Daoy (cell line): ENCODE measurements around the gene MICAL3. TPM values are rescaled to one million over a fixed set of nuclear protein-coding genes. Genes with fewer than 3 reads are reported as not detected.
"Not testable (repeated sequence)": the region's sequence is repeated elsewhere in the genome, so short reads cannot be mapped to it uniquely, and the experiment has no call there.

ENCODE experiments used
- DNase-seq: peaks from one replicate; pipeline ENCODE4 v3.0.0-alpha.2; 2015; ENCODE audit warnings: low read depth
- total RNA-seq: library from RNA; depleted of rRNA; stranded (reverse); fragments of >200 nt; shearing (Covaris generic); gene quantifications from 2 replicates; pipeline ENCODE4 v1.2.3, GENCODE V29; 2014

The MICAL3 gene
- total RNA-seq, 1 experiment from 2014 or later: 26.2 TPM

- DNase-seq: no peak
These were observed 34.7 kb upstream of the MICAL3 start for GRCh38 chr22:18059094-18059417.

GRCh38 chr22:18058371-18059093, 34.2 kb upstream of the MICAL3 start:
- no peak for DNase-seq

- peak; percentile 94 for DNase-seq
These were observed 33.3 kb upstream of the MICAL3 start for GRCh38 chr22:18057568-18058209.

DNA sequence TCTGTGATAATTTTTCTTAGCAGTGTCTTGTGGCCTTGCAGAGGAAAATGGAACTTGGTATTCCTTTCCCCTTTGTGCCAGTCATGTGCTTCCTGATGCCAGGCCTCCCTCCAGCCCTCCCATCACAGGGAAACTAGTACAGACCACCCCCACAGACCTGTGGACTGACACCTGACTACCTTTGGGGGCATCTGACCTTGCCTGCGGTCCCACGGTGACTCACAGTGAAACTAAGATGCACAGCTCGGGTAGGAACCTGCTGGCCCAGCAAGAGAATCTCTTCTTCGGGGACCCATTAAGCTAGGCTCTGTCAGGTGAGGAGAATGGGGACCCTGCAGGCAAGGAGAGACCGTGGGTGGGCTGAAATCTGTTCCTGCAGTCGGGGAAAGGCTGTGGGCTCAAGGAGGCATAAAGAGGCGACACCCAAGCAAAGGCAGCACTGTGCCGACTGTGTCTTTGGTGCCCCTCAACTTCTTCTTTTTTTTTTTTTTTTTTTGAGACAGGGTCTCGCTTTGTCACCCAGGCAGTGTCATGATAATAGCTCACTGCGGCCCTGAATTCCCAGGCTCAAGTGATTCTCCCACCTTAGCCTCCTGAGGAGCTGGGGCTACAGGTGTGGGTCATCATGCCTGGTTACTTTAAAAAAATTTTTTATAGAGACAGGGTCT, 32.6 kb upstream of the MICAL3 start:
- no peak for DNase-seq

DNA sequence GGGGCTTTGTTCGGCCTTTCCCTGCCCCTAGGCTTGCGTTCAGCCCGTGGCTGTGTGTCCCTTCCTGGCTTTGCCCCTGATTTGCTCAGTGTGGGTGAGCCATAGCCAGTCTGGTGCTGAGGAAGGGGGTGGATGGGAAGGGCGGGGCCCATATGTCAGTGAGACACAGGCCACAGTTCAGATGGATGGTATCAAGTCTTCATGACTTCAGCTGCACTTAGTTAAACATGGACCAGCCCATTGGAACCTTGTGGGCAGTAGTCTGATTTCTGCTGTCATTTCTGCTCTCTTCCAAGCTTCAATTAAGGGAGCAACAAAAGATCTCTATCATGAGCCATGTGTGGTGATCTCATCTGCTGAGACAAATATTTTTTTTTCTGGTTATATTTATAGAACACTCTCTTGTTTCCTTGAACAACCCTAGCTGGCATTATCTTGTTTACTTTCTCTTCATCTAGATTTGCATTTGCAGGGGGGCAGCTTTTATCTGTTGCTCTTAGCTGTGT, 31.9 kb upstream of the MICAL3 start:
- DNase-seq: peak; percentile 81

GRCh38 chr22:18055619-18056160, 31.3 kb upstream of the MICAL3 start:
- no peak for DNase-seq

GRCh38 chr22:18053216-18053946, 29.0 kb upstream of the MICAL3 start:
- not testable (repeated sequence) for DNase-seq

- not testable (repeated sequence) for DNase-seq
These were observed 26.8 kb upstream of the MICAL3 start for GRCh38 chr22:18051113-18051512.

DNA sequence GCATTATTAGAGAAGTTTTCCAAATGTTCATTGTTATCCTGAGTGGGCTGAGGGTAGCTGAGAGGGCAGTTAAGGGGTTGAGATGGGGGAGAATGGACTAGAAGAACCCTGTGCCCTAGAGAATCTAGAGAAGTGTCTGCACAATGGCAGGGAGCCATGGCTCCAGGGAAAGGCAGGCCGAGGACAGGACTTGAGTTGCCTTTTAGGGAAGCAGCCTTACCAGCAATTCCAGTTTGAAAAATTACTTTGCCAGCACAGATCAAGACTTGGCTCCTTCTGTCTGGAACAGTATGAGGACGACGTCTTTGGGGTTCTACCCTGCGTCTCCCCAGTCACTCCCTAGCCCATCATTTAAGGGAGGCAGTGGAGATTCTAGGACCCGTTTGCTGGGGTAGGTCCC, 25.7 kb upstream of the MICAL3 start:
- DNase-seq: no peak

DNA sequence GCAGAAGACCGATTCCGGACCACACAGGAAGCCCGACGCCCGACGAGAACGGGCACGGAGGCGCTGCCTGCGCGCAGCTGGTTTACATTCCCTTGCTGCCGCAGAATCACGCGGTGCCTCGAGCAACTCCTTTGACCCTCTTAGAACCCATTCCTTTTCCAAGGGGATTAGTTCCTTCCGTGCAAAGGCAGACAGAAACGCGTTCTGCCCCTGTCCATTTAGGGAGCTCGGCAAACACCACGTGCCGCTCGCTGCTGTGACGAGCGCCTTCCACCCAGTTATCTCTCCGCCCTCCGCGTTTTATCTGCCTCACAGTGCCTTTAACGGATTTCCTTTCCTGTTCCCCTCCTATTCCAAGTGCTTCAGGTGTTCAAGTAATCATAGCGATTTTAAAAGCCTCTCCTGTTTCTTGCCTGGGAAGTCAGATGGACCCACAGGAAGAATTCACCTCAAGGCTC, 24.1 kb upstream of the MICAL3 start:
- DNase-seq: no peak

GRCh38 chr22:18048041-18048440, 23.7 kb upstream of the MICAL3 start:
- DNase-seq: no peak

DNA sequence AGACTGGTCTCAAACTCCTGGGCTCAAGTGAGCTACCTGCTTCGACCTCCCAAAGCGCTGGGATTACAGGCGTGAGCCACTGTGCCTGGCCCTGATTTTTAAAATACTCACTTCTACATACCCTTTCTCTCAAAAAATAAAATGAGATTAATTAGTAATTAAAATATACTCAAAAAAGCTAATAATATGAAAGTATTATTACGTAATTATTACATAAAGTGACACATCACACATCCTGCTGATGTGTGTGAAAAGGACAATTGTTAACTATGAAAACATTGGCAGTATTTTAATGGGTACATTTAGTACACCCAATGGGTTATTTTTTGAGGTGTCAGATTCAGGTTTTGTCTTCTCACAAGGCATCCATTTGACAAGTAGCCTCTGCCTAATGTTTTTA, 21.4 kb upstream of the MICAL3 start:
- no peak for DNase-seq

DNA sequence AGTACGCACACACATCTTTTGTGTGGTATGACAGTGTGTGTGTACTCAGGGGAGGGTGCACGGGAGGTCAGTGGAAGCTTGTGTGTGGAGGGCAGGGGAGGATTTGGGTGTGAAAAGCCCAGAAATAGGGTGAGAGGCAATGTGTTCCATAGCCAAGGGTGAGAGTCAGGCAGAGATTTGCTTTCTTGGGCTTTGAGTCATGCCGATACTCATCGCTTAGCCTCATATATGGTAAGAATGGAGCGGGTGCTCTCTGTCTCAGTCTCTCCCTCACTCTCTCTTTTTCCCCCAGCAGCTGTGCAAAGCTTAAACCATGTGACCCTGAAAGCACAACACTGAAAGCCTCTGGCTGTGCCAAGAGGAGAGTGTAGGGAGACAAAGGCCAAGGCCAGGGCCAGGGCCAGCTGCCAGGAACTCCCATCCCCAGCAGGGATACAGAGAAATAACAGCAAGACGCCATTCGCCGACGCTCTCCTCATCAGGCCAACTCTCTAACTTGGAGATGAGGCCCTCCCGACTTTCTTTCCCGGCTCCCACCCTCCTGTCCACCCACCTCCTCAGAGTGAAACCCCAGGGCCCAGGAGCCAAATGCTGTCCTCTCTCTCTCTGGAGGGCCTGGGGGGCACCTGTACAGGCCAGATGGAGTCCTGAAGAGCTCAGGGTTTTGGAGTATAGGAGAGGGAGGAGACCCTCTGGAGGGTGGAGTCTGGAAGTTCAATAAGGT, 20.3 kb upstream of the MICAL3 start:
- DNase-seq: no peak

GRCh38 chr22:18042685-18043084, 18.3 kb upstream of the MICAL3 start:
- no peak for DNase-seq

DNA sequence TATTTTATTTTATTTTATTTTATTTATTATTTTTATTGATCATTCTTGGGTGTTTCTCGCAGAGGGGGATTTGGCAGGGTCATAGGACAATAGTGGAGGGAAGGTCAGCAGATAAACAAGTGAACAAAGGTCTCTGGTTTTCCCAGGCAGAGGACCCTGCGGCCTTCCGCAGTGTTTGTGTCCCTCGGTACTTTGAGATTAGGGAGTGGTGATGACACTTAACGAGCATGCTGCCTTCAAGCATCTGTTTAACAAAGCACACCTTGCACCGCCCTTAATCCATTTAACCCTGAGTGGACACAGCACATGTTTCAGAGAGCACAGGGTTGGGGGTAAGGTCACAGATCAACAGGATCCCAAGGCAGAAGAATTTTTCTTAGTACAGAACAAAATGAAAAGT, 16.5 kb upstream of the MICAL3 start:
- not testable (repeated sequence) for DNase-seq

- DNase-seq: peak; percentile 41
These were observed 11.4 kb upstream of the MICAL3 start for GRCh38 chr22:18035751-18036150.

- no peak for DNase-seq
These were observed 9.7 kb upstream of the MICAL3 start for GRCh38 chr22:18034076-18034475.

DNA sequence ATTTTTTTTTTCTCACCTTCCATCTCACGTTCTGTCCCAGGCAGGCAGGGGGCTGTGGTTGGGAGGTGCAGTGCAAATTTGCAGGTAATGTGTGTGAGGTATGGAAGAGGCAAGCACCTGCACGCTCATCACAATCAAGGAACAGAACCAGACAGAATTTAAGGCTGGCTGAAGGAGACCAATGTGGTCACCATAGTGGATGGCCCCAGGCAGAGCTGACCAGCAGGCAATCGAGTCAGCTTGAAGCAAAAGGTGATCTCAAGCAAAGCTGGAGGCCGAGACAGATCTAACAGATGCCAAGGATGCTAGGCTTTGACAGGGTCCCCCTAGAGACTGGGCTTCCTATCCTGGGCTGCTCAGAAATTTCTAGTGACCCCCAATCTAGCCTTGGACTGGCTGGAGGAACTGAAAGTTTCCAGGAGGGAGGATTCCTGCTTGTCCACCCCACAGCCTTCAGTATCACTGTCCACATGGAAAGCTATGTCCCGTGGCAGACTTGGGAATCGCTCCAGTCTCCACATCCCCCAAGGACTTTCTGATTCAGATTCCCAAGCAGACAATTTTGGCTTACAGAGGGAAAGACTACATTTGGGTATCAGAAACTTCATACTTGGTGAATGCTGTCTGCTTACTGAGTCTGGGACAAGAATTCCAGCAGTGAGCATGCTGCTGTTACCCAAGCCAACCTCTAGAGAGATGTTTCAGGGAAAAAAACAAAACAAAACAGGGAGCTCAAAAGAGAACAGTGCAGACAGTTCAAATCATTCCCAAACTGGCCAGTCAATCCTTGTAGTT, 9.0 kb upstream of the MICAL3 start:
- peak; percentile 20 for DNase-seq

GRCh38 chr22:18032455-18033101, 8.2 kb upstream of the MICAL3 start:
- DNase-seq: peak; percentile 94
